Osteocyte (in vitro differentiated cells): ENCODE results near the gene PGGT1B. TPM values are rescaled to one million over a fixed set of nuclear protein-coding genes. Genes with fewer than 3 reads are reported as not detected.

Experiments
- DNase-seq: peaks from one replicate; pipeline ENCODE4 v3.0.0; 2021; ENCODE audit warnings: mixed read lengths; ENCODE audit not compliant: unreplicated experiment; ENCODE audit errors: extremely low spot score
- H3K27ac Mint-ChIP-seq: one replicate; pipeline ENCODE4 v1.8.0; 2021; ENCODE audit warnings: mild to moderate bottlenecking, mixed read lengths; ENCODE audit not compliant: unreplicated experiment
- H3K27me3 Mint-ChIP-seq: one replicate; pipeline ENCODE4 v1.8.0; 2021; ENCODE audit warnings: mixed read lengths; ENCODE audit not compliant: unreplicated experiment
- H3K36me3 Mint-ChIP-seq: one replicate; pipeline ENCODE4 v1.8.0; 2021; ENCODE audit warnings: mixed read lengths; ENCODE audit not compliant: unreplicated experiment
- H3K4me1 Mint-ChIP-seq: one replicate; pipeline ENCODE4 v1.8.0; 2021; ENCODE audit warnings: mixed read lengths; ENCODE audit not compliant: unreplicated experiment
- H3K4me3 Mint-ChIP-seq: one replicate; pipeline ENCODE4 v1.8.0; 2021; ENCODE audit warnings: mild to moderate bottlenecking, moderate library complexity, mixed read lengths; ENCODE audit not compliant: unreplicated experiment
- H3K9me3 Mint-ChIP-seq: one replicate; pipeline ENCODE4 v1.8.0; 2021; ENCODE audit warnings: mixed read lengths; ENCODE audit not compliant: unreplicated experiment
- total RNA-seq: library from RNA; stranded (reverse); gene quantifications from 2 replicates; pipeline ENCODE4 v1.2.1, GENCODE V29; 2021
- TF ChIP-seq, protein P1 (sequence below): fragments of 200-600 bp; sonication (generic); IDR thresholded peaks from 2 replicates; pipeline ENCODE4 v1.5.0; 2021; ENCODE audit warnings: antibody characterized with exemption, mild to moderate bottlenecking, moderate library complexity

Gene PGGT1B
- total RNA-seq, 1 donor from 2014 or later = 42.6 TPM

DNA sequence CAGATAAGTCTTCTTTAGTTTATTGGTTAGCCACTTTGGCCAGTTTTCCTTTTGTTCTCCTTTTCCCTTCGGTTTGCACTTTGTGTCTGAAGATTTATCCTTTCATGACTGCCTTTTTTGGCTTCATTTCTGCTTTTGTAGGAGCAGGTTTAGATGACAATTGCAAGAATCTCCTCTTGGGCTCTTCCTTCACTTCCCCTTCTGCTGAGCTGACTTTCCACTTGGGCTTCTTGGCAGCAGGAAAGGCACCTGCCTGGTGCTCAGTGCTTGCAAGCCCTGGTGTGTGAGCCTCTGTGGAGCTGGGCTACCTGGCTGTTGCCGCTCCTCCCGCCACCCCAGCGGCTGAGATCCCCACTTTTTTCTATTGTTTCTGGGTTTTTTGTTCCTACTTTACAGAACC lies 26.4 kb upstream of the PGGT1B start:
- H3K4me1 Mint-ChIP-seq = peaks cover 6% of the 10 kb centered on the region
- DNase-seq = no peak
- H3K36me3 Mint-ChIP-seq = peaks cover 4% of the 10 kb centered on the region
- H3K27ac Mint-ChIP-seq = no peak overlapping the region
- no peaks in the 10 kb centered on the region for H3K27me3 Mint-ChIP-seq
- TF ChIP-seq, protein P1, sequence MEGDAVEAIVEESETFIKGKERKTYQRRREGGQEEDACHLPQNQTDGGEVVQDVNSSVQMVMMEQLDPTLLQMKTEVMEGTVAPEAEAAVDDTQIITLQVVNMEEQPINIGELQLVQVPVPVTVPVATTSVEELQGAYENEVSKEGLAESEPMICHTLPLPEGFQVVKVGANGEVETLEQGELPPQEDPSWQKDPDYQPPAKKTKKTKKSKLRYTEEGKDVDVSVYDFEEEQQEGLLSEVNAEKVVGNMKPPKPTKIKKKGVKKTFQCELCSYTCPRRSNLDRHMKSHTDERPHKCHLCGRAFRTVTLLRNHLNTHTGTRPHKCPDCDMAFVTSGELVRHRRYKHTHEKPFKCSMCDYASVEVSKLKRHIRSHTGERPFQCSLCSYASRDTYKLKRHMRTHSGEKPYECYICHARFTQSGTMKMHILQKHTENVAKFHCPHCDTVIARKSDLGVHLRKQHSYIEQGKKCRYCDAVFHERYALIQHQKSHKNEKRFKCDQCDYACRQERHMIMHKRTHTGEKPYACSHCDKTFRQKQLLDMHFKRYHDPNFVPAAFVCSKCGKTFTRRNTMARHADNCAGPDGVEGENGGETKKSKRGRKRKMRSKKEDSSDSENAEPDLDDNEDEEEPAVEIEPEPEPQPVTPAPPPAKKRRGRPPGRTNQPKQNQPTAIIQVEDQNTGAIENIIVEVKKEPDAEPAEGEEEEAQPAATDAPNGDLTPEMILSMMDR = no peak
- H3K4me3 Mint-ChIP-seq = no peak overlapping the region
- H3K9me3 Mint-ChIP-seq = peaks cover 10% of the 10 kb centered on the region

DNA sequence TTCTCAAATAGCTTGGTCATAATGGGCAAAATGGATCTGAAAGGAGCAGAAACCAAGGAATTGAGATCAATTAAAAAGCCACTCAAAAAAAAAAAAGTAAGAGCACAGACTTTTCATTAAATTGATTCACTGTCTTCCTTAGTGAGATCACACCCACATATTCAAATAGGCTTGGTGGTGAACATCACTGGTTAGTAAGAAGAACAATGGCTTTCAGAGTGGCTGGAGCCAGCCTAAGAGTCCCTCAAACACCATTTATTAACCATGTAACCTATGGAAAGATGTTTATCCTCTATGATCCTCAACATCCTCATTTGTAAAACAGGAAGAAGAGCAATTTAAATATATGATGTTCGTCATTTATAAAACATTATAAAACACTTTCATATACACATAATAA lies 21.3 kb upstream of the PGGT1B start:
- H3K27ac Mint-ChIP-seq = no peak overlapping the region
- H3K9me3 Mint-ChIP-seq = no peaks in the 10 kb centered on the region
- H3K36me3 Mint-ChIP-seq = no peaks in the 10 kb centered on the region
- H3K4me3 Mint-ChIP-seq = no peak overlapping the region
- peaks cover 2% of the 10 kb centered on the region for H3K4me1 Mint-ChIP-seq
- no peaks in the 10 kb centered on the region for H3K27me3 Mint-ChIP-seq
- TF ChIP-seq, protein P1 = no peak
- DNase-seq = no peak

DNA sequence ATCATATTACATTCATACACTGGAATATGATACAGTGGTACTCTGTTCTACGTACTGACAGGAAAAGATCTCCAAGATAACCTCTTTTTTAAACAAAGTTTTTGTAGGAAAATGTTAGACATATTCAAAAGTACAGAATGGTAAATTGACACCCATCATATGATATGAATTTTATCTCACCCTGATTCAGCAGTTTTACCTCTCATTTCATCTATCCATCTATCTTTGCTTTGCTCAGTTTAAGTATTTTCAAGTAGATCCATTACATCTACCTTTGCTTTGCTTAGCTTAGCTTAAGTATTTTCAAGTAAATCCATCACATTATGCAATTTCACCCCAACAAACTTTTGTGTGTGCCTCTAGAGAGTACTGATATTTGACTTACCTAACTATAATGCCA lies 19.5 kb upstream of the PGGT1B start:
- Mint-ChIP-seq H3K4me3 (no peak overlapping the region), H3K27ac (no peak overlapping the region), H3K4me1 (peaks cover 2% of the 10 kb centered on the region), H3K9me3 (no peaks in the 10 kb centered on the region), H3K36me3 (no peaks in the 10 kb centered on the region), H3K27me3 (no peaks in the 10 kb centered on the region)
- DNase-seq = no peak
- TF ChIP-seq, protein P1 = no peak

DNA sequence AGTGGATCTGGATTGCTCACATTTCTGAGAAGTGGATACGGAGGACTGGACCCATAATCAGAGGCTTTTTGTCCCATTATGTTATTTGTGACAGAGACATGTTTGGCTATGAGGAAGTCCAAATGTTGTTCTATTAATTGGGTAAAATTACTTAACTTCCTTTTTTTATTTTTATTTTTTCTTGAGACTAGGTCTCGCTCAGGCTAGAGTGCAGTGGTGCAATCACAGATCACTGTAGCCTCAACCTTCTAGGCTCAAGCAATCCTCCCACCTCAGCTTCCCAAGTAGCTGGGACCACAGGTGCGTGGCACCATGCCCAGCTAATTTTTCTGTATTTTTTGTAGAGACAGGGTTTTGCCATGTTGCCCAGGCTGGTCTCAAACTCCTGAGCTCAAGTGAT lies 11.9 kb upstream of the PGGT1B start:
- TF ChIP-seq, protein P1 = no peak
- DNase-seq = no peak
- Mint-ChIP-seq H3K4me1 (no peaks in the 10 kb centered on the region), H3K27ac (no peak overlapping the region), H3K4me3 (no peak overlapping the region), H3K36me3 (peaks cover 26% of the 10 kb centered on the region), H3K27me3 (no peaks in the 10 kb centered on the region), H3K9me3 (no peaks in the 10 kb centered on the region)

DNA sequence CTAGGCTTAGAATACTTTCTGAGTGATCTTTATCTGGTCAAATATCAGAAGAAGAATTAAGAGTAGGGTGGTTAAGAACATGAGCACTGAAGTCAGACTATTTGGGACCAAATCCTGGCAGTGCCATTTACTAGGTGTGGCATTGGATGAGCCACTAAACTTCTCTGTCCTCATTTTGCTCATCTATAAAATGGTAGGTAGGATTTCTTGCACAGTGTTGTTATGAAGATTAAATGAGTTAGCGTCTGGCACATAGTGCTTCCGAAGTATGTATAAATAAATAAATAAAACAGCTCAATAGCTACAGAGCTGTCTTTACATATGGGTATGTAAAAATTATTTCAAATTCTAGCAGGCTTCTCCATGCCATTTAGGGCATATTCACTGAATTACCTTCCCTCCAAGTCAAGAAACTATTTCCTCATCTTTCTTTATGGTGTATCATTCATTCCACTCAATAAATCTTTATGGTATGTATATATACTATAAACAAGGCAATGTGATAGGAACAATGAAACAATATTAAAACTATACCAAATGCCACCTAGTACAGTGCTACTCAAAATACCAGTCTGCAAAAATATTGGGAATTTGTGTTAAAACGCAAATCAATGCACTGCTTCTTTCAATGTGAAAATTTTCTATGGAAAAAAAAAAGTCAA lies 9.8 kb upstream of the PGGT1B start:
- Mint-ChIP-seq H3K27me3 (no peaks in the 10 kb centered on the region), H3K9me3 (no peaks in the 10 kb centered on the region), H3K4me1 (no peaks in the 10 kb centered on the region), H3K4me3 (no peak overlapping the region), H3K36me3 (peaks cover 30% of the 10 kb centered on the region), H3K27ac (no peak overlapping the region)
- TF ChIP-seq, protein P1 = no peak
- DNase-seq = no peak
